Measurements from ENCODE around the gene MEOX2. TPM values are rescaled to one million over a fixed set of nuclear protein-coding genes. Genes with fewer than 3 reads are reported as not detected.

Gene MEOX2
- polyA plus RNA-seq, 1 donor from 2014 or later = not detected

- Histone ChIP-seq H3K36me3 (ENCODE audit: insufficient read depth, low read length) (no peaks in the 10 kb centered on the region), H3F3A (ENCODE audit: insufficient read depth, low read length, poor library complexity, severe bottlenecking) (no peaks in the 10 kb centered on the region), H4K20me1 (ENCODE audit: insufficient read depth) (no peaks in the 10 kb centered on the region), H3K4me3 (ENCODE audit: low read length) (no peak overlapping the region), H2AFZ (ENCODE audit: low read depth, low read length) (no peak overlapping the region), H3K9me2 (ENCODE audit: insufficient read depth, low read length) (no peaks in the 10 kb centered on the region), H3K9ac (ENCODE audit: low read length) (no peak overlapping the region), H3K79me2 (replicated peaks; ENCODE audit: insufficient read depth, low read length) (no peaks in the 10 kb centered on the region), H3K27me3 (ENCODE audit: insufficient read depth, low read depth, low read length) (no peaks in the 10 kb centered on the region), H3K4me2 (ENCODE audit: low read length) (no peak overlapping the region), H3K27ac (ENCODE audit: low read length) (no peak overlapping the region), H3K9me3 (ENCODE audit: low read length) (no peaks in the 10 kb centered on the region)
- TF ChIP-seq CTCF (IDR thresholded peaks at IDR 0.05; ENCODE audit: poor library complexity, severe bottlenecking) (no peak), POLR2AphosphoS5 (IDR thresholded peaks at IDR 0.05) (no peak), EZH2 (IDR thresholded peaks at IDR 0.05; ENCODE audit: borderline replicate concordance, insufficient read depth, low read length, poor library complexity, severe bottlenecking) (no peak), MXI1 (conservative IDR thresholded peaks at IDR 0.05; ENCODE audit: poor library complexity, severe bottlenecking) (no peak), EP300 (conservative IDR thresholded peaks at IDR 0.05; ENCODE audit: poor library complexity, severe bottlenecking) (no peak), TAF1 (IDR thresholded peaks at IDR 0.05; ENCODE audit: low read depth) (no peak), SMC3 (conservative IDR thresholded peaks at IDR 0.05; ENCODE audit: poor library complexity) (no peak), REST (IDR thresholded peaks at IDR 0.05; ENCODE audit: borderline replicate concordance) (no peak), RAD21 (conservative IDR thresholded peaks at IDR 0.05) (no peak)
Measured at GRCh38 chr7:15612205-15612604, 74.3 kb downstream of the MEOX2 start.

GRCh38 chr7:15610503-15610902, 76.0 kb downstream of the MEOX2 start:
- Histone ChIP-seq H3K9me2 (ENCODE audit: insufficient read depth, low read length) (no peaks in the 10 kb centered on the region), H3K79me2 (replicated peaks; ENCODE audit: insufficient read depth, low read length) (no peaks in the 10 kb centered on the region), H3K9ac (ENCODE audit: low read length) (no peak overlapping the region), H3F3A (ENCODE audit: insufficient read depth, low read length, poor library complexity, severe bottlenecking) (no peaks in the 10 kb centered on the region), H3K36me3 (ENCODE audit: insufficient read depth, low read length) (no peaks in the 10 kb centered on the region), H4K20me1 (ENCODE audit: insufficient read depth) (no peaks in the 10 kb centered on the region), H3K27me3 (ENCODE audit: insufficient read depth, low read depth, low read length) (no peaks in the 10 kb centered on the region), H3K27ac (ENCODE audit: low read length) (no peak overlapping the region), H3K4me3 (ENCODE audit: low read length) (no peak overlapping the region), H2AFZ (ENCODE audit: low read depth, low read length) (no peak overlapping the region), H3K9me3 (ENCODE audit: low read length) (no peaks in the 10 kb centered on the region), H3K4me2 (ENCODE audit: low read length) (no peak overlapping the region)
- no peak for TF ChIP-seq EP300 (conservative IDR thresholded peaks at IDR 0.05; ENCODE audit: poor library complexity, severe bottlenecking)
- no peak for TF ChIP-seq POLR2AphosphoS5 (IDR thresholded peaks at IDR 0.05)
- no peak for TF ChIP-seq SMC3 (conservative IDR thresholded peaks at IDR 0.05; ENCODE audit: poor library complexity)
- no peak for TF ChIP-seq TAF1 (IDR thresholded peaks at IDR 0.05; ENCODE audit: low read depth)
- no peak for TF ChIP-seq MXI1 (conservative IDR thresholded peaks at IDR 0.05; ENCODE audit: poor library complexity, severe bottlenecking)
- TF ChIP-seq CTCF (IDR thresholded peaks at IDR 0.05; ENCODE audit: poor library complexity, severe bottlenecking) = no peak
- no peak for TF ChIP-seq EZH2 (IDR thresholded peaks at IDR 0.05; ENCODE audit: borderline replicate concordance, insufficient read depth, low read length, poor library complexity, severe bottlenecking)
- TF ChIP-seq REST (IDR thresholded peaks at IDR 0.05; ENCODE audit: borderline replicate concordance) = no peak
- no peak for TF ChIP-seq RAD21 (conservative IDR thresholded peaks at IDR 0.05)

All from neural cell (in vitro differentiated cells).